GM21717 (cell line): ENCODE results near the gene TUFM.

Source experiments
- ATAC-seq: cut with Tn5 transposase; IDR thresholded peaks from one replicate; pipeline ENCODE4 v1.9.1; 2021; ENCODE audit warnings: mild to moderate bottlenecking, moderate library complexity; ENCODE audit not compliant: unreplicated experiment

The TUFM gene

DNA sequence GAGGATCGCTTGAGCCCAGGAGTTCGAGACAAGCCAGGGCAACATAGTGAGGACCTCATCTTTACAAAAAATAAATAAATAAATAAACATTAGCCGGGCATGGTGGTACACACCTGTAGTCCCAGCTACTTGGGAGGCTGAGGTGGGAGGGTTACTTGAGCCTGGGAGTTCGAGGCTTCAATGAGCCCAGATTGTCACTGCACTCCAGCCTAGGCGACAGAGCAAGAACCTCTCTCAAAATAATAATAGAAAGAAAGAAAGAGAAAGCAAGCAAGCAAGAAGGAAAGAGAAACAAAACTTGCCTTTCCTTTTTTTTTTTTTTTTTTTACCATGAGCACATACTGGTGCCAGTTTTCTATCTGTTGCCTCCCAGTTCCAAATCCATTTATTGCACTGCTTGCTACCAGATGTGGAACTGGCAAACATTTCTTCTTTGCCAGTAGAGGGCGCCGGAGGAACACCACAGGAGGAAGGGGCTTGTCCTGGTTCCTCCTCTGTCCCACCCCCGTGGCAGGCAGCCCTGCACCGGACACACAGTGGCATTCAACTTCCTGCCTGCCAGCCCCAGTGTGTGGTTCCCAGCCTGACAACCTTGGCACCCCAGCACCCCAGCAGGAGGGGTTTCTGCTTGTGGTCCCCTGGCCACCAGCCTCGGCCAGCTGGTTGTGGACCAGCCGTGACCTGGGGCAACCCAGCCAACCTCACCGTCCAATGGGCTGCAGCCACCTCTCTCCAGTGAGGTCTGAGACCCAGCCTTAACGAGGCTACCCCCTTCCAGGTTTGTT is 43.7 kb downstream of the TUFM start:
- ATAC-seq = peak; percentile 56
